Heart right ventricle (tissue), 16 donors: ENCODE measurements around the gene ZBTB7A. TPM values are rescaled to one million over a fixed set of nuclear protein-coding genes. Genes with fewer than 3 reads are reported as not detected.

Experiments used
- ATAC-seq, 8 donors: fragments of 200-7000 bp; cut with Tn5 transposase; one replicate each; pipeline ENCODE4 v1.9.1; 2020; ENCODE audit warnings: mild to moderate bottlenecking in 8 of 8, moderate library complexity in 8 of 8, moderate number of reproducible peaks in 1 of 8
- DNase-seq, 2 donors: peaks; one replicate each; pipeline ENCODE4 v3.0.0-alpha.2; 2020
- H3K27ac ChIP-seq, 10 donors: fragments of 200-600 bp; sonication (generic) in 2 of 10; one replicate each; pipeline versions ENCODE4 v1.5.0 to v1.8.0; 2020 to 2022; ENCODE audit warnings: mild to moderate bottlenecking in 3 of 10
- H3K27me3 ChIP-seq, 7 donors: fragments of 200-600 bp; one replicate each; pipeline ENCODE4 v1.8.0; 2021 to 2022; ENCODE audit warnings: mild to moderate bottlenecking in 2 of 7
- H3K36me3 ChIP-seq, 9 donors: fragments of 200-600 bp; sonication (generic) in 1 of 9; one replicate each; pipeline versions ENCODE4 v1.5.0 to v1.8.0; 2020 to 2022; ENCODE audit warnings: mild to moderate bottlenecking in 2 of 9
- H3K4me1 ChIP-seq, 9 donors: fragments of 200-600 bp; sonication (generic) in 1 of 9; one replicate each; pipeline versions ENCODE4 v1.5.0 to v1.8.0; 2020 to 2022; ENCODE audit warnings: mild to moderate bottlenecking in 4 of 9
- H3K4me3 ChIP-seq, 10 donors: fragments of 200-600 bp; sonication (generic) in 2 of 10; one replicate each; pipeline versions ENCODE4 v1.5.0 to v1.8.0; 2020 to 2022; ENCODE audit warnings: mild to moderate bottlenecking in 7 of 10, moderate library complexity in 2 of 10
- H3K9me3 ChIP-seq, 11 donors: fragments of 200-600 bp in 10 of 11; sonication (generic) in 2 of 11; one replicate each; pipeline versions ENCODE4 v1.5.0 to v1.8.0; 2013 to 2022; ENCODE audit warnings: mild to moderate bottlenecking in 2 of 11, control low read depth in 1 of 11, moderate library complexity in 1 of 11
- WGBS, 2 donors: extraction: QIAGEN DNeasy Blood & Tissue Kit; methylation state at CpG; one replicate each; pipeline ENCODE4 v1.1.7; 2013; ENCODE audit warnings: inconsistent platforms in 1 of 2; 5-methylcytosine and 5-hydroxymethylcytosine counted together
- intact Hi-C, 10 donors: fragments of 100-400 bp; cut with DNase I; formaldehyde crosslinking; loops; one replicate each; pipeline versions ENCODE4 v1.11.1 to v1.14.2; 2022
- polyA plus RNA-seq, 2 donors: library from polyadenylated mRNA; stranded (reverse); fragments of 200-250 nt; gene quantifications; one replicate each; pipeline ENCODE4 v1.2.3, GENCODE V29; 2013
- total RNA-seq, 10 donors: library from RNA; stranded (reverse); fragmentation: NEBNext Ultra II Directional in 3 of 10; extraction: Animal tissue kit (Norgen Biotek cat#: 25700) in 3 of 10; gene quantifications; one replicate each; pipeline versions ENCODE4 v1.2.1 to v1.2.4, GENCODE V29; 2021 to 2023
- TF ChIP-seq, protein P1 (sequence below), 9 donors: fragments of 200-600 bp; sonication (generic) in 2 of 9; IDR thresholded peaks; one replicate each; pipeline versions ENCODE4 v1.5.0 to v1.8.0; 2021 to 2022; ENCODE audit warnings: antibody characterized with exemption in 9 of 9, mild to moderate bottlenecking in 5 of 9, moderate library complexity in 1 of 9
- donor health status: Arrhythmogenic right ventricular cardiomyopathy.
- donor health status: ischemic (EF 13 %, LVEDD 7.1; RV severe dilation, severe dysfunction).
- donor health status: healthy with polysubstance abuse.
- donor health status: DM: no; HTN: yes; CAD: no.
- donor health status: DM: no; HTN: no; CAD: no.
- donor health status: ischemic (EF 25% LVEDD 6.9; RV normal size, moderate dysfunction).
- donor health status: ischemic (EF 25% LVEDD 5.7; RV mildly dilated, moderate dysfunction).
- donor health status: healthy.
- donor health status: DM: yes; HTN: yes; CAD: no.
- donor health status: Ischemic cardiomyopathy.
- donor health status: ischemic (EF 35%, LVEDD 5.7; RV mildly dilated, moderate dysfunction).
- donor health status: nonischemic (EF 11% LVEDD 7.7; RV severe dilation, severe dysfunction).
- donor health status: DM: yes; HTN: yes; CAD: no.
- donor health status: PGD.
- donor health status: ischemic (EF 29% LVEDD 5.4; RV normal size, mild dysfunction).
- donor health status: nonischemic (EF 23%, LVEDD 6.1; RV moderate dilation, normal function).

Gene ZBTB7A
- total and polyA plus RNA-seq, 12 donors = 9.6 to 40.5 (median 25.2) TPM

DNA sequence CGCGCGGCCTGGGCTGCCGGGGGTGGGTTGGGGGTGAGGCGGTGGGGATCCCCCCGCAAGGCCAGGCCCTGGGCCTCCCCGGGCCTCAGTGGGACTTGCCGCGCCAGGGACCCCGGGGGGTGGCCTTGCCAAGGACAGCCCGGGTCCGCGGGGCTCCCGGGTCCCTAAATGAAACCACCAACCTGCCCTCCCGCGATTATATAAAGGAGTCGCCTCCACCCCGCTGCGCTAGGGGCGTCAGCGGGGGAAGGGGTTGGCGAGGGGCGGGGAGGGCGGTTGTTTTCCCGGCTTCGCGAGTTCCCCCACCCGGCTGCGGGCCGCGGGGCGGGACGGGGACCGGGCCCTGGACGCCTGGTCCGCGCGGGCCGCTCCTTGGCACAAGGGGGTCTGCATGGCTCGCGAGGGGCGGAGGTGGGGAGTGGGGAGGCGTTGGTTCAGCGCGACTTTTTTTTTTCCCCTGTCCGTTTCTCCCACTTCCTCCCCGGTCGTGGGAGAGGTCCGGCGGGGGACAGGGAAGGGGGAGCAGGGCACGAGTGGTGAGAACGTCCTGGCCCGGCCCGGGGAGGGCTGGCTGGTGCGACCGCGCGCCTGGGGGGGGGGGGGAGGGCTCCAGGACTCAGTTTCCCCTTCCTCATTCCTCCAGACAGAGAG lies 822 bp upstream of the ZBTB7A start:
- ATAC-seq (peak in 6 of 8 donors; percentile 0 to 12 (median 4)), DNase-seq (peak; percentile 57 to 59)
- 1 to 2% methylated on average over 47 to 58 of the region's 58 CpGs for WGBS, 2 donors
- TF ChIP-seq, protein P1, sequence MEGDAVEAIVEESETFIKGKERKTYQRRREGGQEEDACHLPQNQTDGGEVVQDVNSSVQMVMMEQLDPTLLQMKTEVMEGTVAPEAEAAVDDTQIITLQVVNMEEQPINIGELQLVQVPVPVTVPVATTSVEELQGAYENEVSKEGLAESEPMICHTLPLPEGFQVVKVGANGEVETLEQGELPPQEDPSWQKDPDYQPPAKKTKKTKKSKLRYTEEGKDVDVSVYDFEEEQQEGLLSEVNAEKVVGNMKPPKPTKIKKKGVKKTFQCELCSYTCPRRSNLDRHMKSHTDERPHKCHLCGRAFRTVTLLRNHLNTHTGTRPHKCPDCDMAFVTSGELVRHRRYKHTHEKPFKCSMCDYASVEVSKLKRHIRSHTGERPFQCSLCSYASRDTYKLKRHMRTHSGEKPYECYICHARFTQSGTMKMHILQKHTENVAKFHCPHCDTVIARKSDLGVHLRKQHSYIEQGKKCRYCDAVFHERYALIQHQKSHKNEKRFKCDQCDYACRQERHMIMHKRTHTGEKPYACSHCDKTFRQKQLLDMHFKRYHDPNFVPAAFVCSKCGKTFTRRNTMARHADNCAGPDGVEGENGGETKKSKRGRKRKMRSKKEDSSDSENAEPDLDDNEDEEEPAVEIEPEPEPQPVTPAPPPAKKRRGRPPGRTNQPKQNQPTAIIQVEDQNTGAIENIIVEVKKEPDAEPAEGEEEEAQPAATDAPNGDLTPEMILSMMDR (IDR thresholded peaks at IDR 0.05) = peak in 3 of 9 donors; percentile 9 to 21 (median 20)
- Histone ChIP-seq H3K9me3 (no peaks in the 10 kb centered on the region), H3K27me3 (no peaks in the 10 kb centered on the region), H3K27ac (peak overlapping the region; percentile 93 to 100 (median 99)), H3K4me3 (peak overlapping the region; percentile 79 to 99 (median 96)), H3K36me3 (peaks cover 0 to 12% (median 0%) of the 10 kb centered on the region in 9 donors), H3K4me1 (peaks cover 14 to 43% (median 34%) of the 10 kb centered on the region in 9 donors)
- intact Hi-C loops = loop anchor here in 2 of 10 donors (5.0 to 10.0 kb wide), 2 partner anchors 60 to 63 kb away; partner anchors contain the start of gene PIAS4 (in 2 of the 2)

DNA sequence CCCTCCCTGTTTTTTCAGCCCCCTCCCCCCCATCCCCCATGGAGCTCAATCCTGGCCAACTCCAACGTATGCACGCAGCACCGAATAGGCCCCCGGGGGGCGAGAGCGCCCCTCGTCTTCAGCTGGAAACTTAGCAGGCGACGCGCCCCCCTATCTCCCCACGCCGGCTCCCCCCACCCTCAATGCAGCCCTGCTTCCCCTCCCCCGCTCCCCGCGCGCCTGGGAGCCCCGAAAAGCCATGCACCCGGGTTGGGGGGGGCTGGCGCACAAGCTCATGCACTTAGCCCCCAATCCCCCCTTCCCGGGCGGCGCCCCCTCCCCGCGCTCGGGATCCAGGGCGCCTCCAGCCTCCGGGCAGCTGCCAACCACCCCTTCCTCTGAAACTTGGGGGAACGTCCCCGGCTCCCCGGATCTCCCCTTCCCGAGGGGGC lies 508 bp downstream of the ZBTB7A start:
- TF ChIP-seq, protein P1 (IDR thresholded peaks at IDR 0.05) = no peak
- no peak for ATAC-seq
- H3K27ac ChIP-seq = peak overlapping the region; percentile 93 to 100 (median 99)
- H3K4me3 ChIP-seq = peak overlapping the region; percentile 79 to 99 (median 96)
- WGBS, 2 donors = 0 to 1% methylated on average over 14 to 31 of the region's 31 CpGs
- no peaks in the 10 kb centered on the region for H3K9me3 ChIP-seq
- intact Hi-C loops = loop anchor here in 2 of 10 donors (5.0 to 10.0 kb wide), 2 partner anchors 59 to 61 kb away; partner anchors contain the start of gene PIAS4 (in 2 of the 2)
- H3K4me1 ChIP-seq = peaks cover 27 to 56% (median 47%) of the 10 kb centered on the region in 9 donors
- H3K36me3 ChIP-seq = peaks cover 0 to 19% (median 0%) of the 10 kb centered on the region in 9 donors
- H3K27me3 ChIP-seq = no peaks in the 10 kb centered on the region
- peak in 1 of 2 donors; percentile 69 for DNase-seq

DNA sequence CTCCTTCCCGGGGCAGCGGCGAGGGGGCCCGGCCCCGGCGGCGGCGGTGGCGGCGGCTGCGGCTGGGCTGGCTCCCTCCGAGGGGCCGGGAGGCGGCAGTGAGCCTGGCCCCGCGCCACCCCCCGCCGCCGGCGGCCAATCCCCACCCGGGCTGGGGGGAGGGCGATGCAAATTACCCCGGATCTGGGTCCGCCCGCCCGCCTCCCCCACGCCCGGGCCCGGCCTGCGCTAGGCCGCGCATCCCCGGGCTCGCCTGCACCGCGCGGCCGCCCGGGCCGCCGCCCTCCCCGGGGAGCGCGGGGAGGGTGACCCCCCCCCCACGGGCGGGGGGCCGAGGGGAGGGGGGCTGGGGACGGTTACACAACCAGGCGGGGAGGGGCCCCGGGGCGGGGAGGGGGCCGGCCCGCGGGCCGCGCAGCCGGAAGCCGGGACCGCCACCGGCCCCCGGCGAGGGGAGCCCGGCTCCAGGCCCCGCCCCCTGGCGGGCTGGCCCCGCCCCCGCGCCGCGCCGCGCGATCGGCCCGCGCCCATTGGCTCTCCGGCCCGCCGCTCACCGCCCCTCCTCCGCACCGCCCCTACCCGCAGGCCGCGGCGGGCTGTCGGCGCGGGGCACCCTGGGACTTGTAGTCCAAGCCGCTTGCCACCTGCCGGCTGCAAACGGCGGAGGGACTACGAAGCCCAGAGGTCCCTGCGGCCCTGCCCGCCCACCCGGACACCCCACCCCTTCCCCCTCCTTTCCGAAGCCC lies 1.1 kb downstream of the ZBTB7A start:
- Histone ChIP-seq H3K27me3 (no peaks in the 10 kb centered on the region), H3K4me3 (peak overlapping the region in 9 of 10 donors; percentile 79 to 99 (median 96)), H3K9me3 (no peaks in the 10 kb centered on the region), H3K4me1 (peaks cover 33 to 62% (median 53%) of the 10 kb centered on the region in 9 donors), H3K36me3 (peaks cover 0 to 19% (median 0%) of the 10 kb centered on the region in 9 donors), H3K27ac (peak overlapping the region; percentile 98 to 100 (median 99))
- TF ChIP-seq, protein P1 (IDR thresholded peaks at IDR 0.05) = peak in 1 of 9 donors; percentile 20
- intact Hi-C loops = loop anchor here in 2 of 10 donors (5.0 to 10.0 kb wide), 2 partner anchors 58 to 61 kb away; partner anchors contain the start of gene PIAS4 (in 2 of the 2)
- DNase-seq (peak; percentile 95 to 97), ATAC-seq (peak; percentile 78 to 88 (median 84))
- WGBS, 2 donors = 0 to 1% methylated on average over 31 to 92 of the region's 98 CpGs
